Endothelial cell of umbilical vein (primary cell): Measurements from ENCODE around the gene DYRK1B. TPM values are rescaled to one million over a fixed set of nuclear protein-coding genes. Genes with fewer than 3 reads are reported as not detected.

Experiments
- BruUV-seq: library from RNA; stranded (reverse); fragments of 400-500 nt; replicated peaks from 2 replicates; lab custom pipeline; 2021; lab: Mats Ljungman, UMichigan
- CTCF ChIA-PET: fragments of 300-600, 350-600 bp; sonication (Branson Sonifier 250); formaldehyde crosslinking; loops from one replicate; lab custom pipeline; 2021; ENCODE audit warnings: antibody characterized with exemption, inconsistent platforms; lab: Charles Lee
- POLR2A ChIA-PET: fragments of 300-600, 350-600 bp; sonication (Branson Sonifier 250); formaldehyde crosslinking; loops from one replicate; lab custom pipeline; 2021; ENCODE audit warnings: antibody characterized with exemption, inconsistent platforms; lab: Charles Lee
- DNase-seq: peaks from one replicate; pipeline ENCODE4 v3.0.0-alpha.2; 2011; ENCODE audit warnings: low read depth, low spot score
- FAIRE-seq: peaks from 2 replicates; lab custom pipeline; 2011; peaks lifted over from hg19 to GRCh38; lab: Jason Lieb, UNC
- H2AFZ ChIP-seq: 2 replicates; pipeline ENCODE4 v1.6.0; 2012; ENCODE audit warnings: low read depth, low read length, control low read depth, inconsistent platforms
- H3K27ac ChIP-seq: 2 replicates; pipeline ENCODE4 v1.5.1; 2011; ENCODE audit warnings: low read depth, mild to moderate bottlenecking, control low read depth, low read length, moderate library complexity; ENCODE audit not compliant: insufficient read depth
- H3K27me3 ChIP-seq, 2 experiments: 2 replicates each; pipeline versions ENCODE4 v1.6.0 to v1.6.1; 2011; ENCODE audit warnings: low read length in 2 of 2, mixed read lengths in 1 of 2; ENCODE audit not compliant: control insufficient read depth in 2 of 2, insufficient read depth in 2 of 2
- H3K36me3 ChIP-seq, 2 experiments: 2 replicates in 1 of 2; 3 replicates in 1 of 2; pipeline ENCODE4 v1.5.1; 2011; ENCODE audit warnings: low read length in 2 of 2, mild to moderate bottlenecking in 1 of 2, moderate library complexity in 1 of 2; ENCODE audit not compliant: control insufficient read depth in 2 of 2, insufficient read depth in 2 of 2; ENCODE audit errors: extremely low read depth in 1 of 2
- H3K4me1 ChIP-seq: 3 replicates; pipeline ENCODE4 v1.5.1; 2011; ENCODE audit warnings: mild to moderate bottlenecking, low read length; ENCODE audit not compliant: control insufficient read depth, insufficient read depth; ENCODE audit errors: extremely low read depth
- H3K4me2 ChIP-seq: 2 replicates; pipeline ENCODE4 v1.6.1; 2011; ENCODE audit warnings: low read length, control low read depth, mixed read lengths; ENCODE audit not compliant: insufficient read depth
- H3K4me3 ChIP-seq, 3 experiments: fragments of 200-600 bp in 1 of 3; sonication (generic), shearing (Covaris generic) in 1 of 3; replicated peaks in 1 of 3; 2 replicates each; pipeline ENCODE4 v1.5.1; 2011 to 2016; ENCODE audit warnings: control low read depth in 3 of 3, low read length in 3 of 3, mild to moderate bottlenecking in 2 of 3, inconsistent platforms in 1 of 3, low read depth in 1 of 3, moderate library complexity in 1 of 3; ENCODE audit not compliant: insufficient read depth in 1 of 3
- H3K79me2 ChIP-seq: 2 replicates; pipeline ENCODE4 v1.6.0; 2012; ENCODE audit warnings: low read length, inconsistent platforms; ENCODE audit not compliant: control insufficient read depth, insufficient read depth
- H3K9ac ChIP-seq: replicated peaks from 2 replicates; pipeline ENCODE3; 2011; ENCODE audit warnings: low read length, control low read depth; ENCODE audit not compliant: insufficient read depth; ENCODE audit errors: extremely low read depth
- H3K9me1 ChIP-seq: replicated peaks from 3 replicates; pipeline ENCODE4 v1.6.0; 2011; ENCODE audit warnings: mild to moderate bottlenecking, low read length; ENCODE audit not compliant: control insufficient read depth, insufficient read depth; ENCODE audit errors: extremely low read depth
- H3K9me3 ChIP-seq: replicated peaks from 2 replicates; pipeline ENCODE4 v1.5.1; 2012; ENCODE audit warnings: low read length, inconsistent platforms; ENCODE audit not compliant: control insufficient read depth, insufficient read depth
- H4K20me1 ChIP-seq: replicated peaks from 2 replicates; pipeline ENCODE3; 2011; ENCODE audit warnings: mild to moderate bottlenecking, low read length; ENCODE audit not compliant: control insufficient read depth, insufficient read depth; ENCODE audit errors: extremely low read depth
- CTCF ChIP-seq, 2 donors: IDR thresholded peaks; 1 replicate in 1 of 2; 2 replicates in 1 of 2; pipeline ENCODE4 v1.5.1; 2011; ENCODE audit warnings: low read length in 2 of 2, mild to moderate bottlenecking in 2 of 2, moderate library complexity in 2 of 2, control low read depth in 1 of 2, inconsistent platforms in 1 of 2, low read depth in 1 of 2; ENCODE audit not compliant: insufficient read depth in 1 of 2; ENCODE audit errors: extremely low read depth in 1 of 2
- EZH2 ChIP-seq: IDR thresholded peaks from 2 replicates; pipeline ENCODE4 v1.6.1; 2012; ENCODE audit warnings: borderline replicate concordance, low read depth, mild to moderate bottlenecking, moderate library complexity, low read length, inconsistent platforms; ENCODE audit not compliant: severe bottlenecking
- FOS ChIP-seq: IDR thresholded peaks from 2 replicates; pipeline ENCODE4 v1.6.1; 2011; ENCODE audit warnings: mild to moderate bottlenecking, low read length, moderate library complexity, borderline replicate concordance; ENCODE audit not compliant: insufficient read depth
- GATA2 ChIP-seq: IDR thresholded peaks from 2 replicates; pipeline ENCODE4 v1.7.0; 2011; ENCODE audit warnings: low read depth, mild to moderate bottlenecking, moderate library complexity, mixed read lengths, low read length; ENCODE audit not compliant: insufficient read length, insufficient read depth
- JUN ChIP-seq: IDR thresholded peaks from 2 replicates; pipeline ENCODE4 v1.6.1; 2011; ENCODE audit warnings: borderline replicate concordance, low read depth; ENCODE audit not compliant: insufficient read length, insufficient read depth
- MAX ChIP-seq: IDR thresholded peaks from 2 replicates; pipeline ENCODE4 v1.6.1; 2011; ENCODE audit not compliant: insufficient read depth, insufficient read length
- MYC ChIP-seq: IDR thresholded peaks from one replicate; pipeline ENCODE4 v1.6.1; 2011; ENCODE audit warnings: mild to moderate bottlenecking, low read depth, low read length
- POLR2A ChIP-seq: IDR thresholded peaks from 2 replicates; pipeline ENCODE4 v1.6.1; 2012; ENCODE audit warnings: low read depth, mild to moderate bottlenecking, control low read depth, low read length
- POLR2AphosphoS5 ChIP-seq: IDR thresholded peaks from 2 replicates; pipeline ENCODE4 v1.6.1; 2012; ENCODE audit warnings: low read depth, mild to moderate bottlenecking, control low read depth, low read length, moderate library complexity; ENCODE audit not compliant: insufficient read depth
- dilution Hi-C: fragments of 300-500 bp; cut with MboI; formaldehyde crosslinking; loops from one replicate; pipeline ENCODE4 v1.15.0; 2019; ENCODE audit warnings: low sequenced_read_pairs; ENCODE audit not compliant: extremely low pct_ligation_motif_present
- intact Hi-C: fragments of 100-400 bp; cut with micrococcal nuclease; formaldehyde crosslinking; loops from one replicate; pipeline ENCODE4 v1.10.0; 2022
- polyA plus RNA-seq, 4 experiments: library from polyadenylated mRNA; depleted of rRNA in 3 of 4; stranded (reverse) in 3 of 4; unstranded in 1 of 4; fragments of >200 nt; gene quantifications; 2 replicates each; pipeline versions ENCODE4 v1.2.1 to v1.2.3, GENCODE V29; 2011 to 2012; ENCODE audit warnings: missing spikeins in 1 of 4
- total RNA-seq: library from RNA; stranded (reverse); gene quantifications from 2 replicates; pipeline ENCODE4 v1.2.3, GENCODE V29; 2021

The DYRK1B gene
- total and polyA plus RNA-seq, 2 donors (not counting 3 experiments of a cell fraction or from before 2014, with no cell fraction given): 17.7 to 30.8 TPM

- H3K36me3 ChIP-seq: peaks cover 4 to 27% of the 10 kb centered on the region in 2 experiments
- H3K9me1 ChIP-seq: no peaks in the 10 kb centered on the region
- H3K4me3 ChIP-seq: no peak overlapping the region
- peak overlapping the region; percentile 23 for H3K4me2 ChIP-seq
- no peaks in the 10 kb centered on the region for H3K27me3 ChIP-seq
- TF ChIP-seq POLR2A (no peak), EZH2 (no peak), MYC (no peak), FOS (no peak), MAX (no peak), POLR2AphosphoS5 (no peak), CTCF (IDR thresholded peaks at IDR 0.05; ENCODE audit: extremely low read depth in 1 of 2, insufficient read depth in 1 of 2, low read depth in 1 of 2, low read length in 2 of 2) (no peak), GATA2 (no peak), JUN (no peak)
- no peaks in the 10 kb centered on the region for H3K79me2 ChIP-seq
- no peak overlapping the region for H3K9ac ChIP-seq
- H3K4me1 ChIP-seq: peaks cover 11% of the 10 kb centered on the region
- FAIRE-seq: no peak
- no peaks in the 10 kb centered on the region for H4K20me1 ChIP-seq
- ChIA-PET POLR2A (interaction anchor here (1.4 kb wide), 1 partner anchor 9 kb away, joined by 6 read pairs; the partner anchor contains the start of gene DYRK1B), CTCF (interaction anchor here (1.0 kb wide), 1 partner anchor 9 kb away, joined by 3 read pairs; the partner anchor contains the start of gene DYRK1B)
- no peak for DNase-seq
- no peak overlapping the region for H3K27ac ChIP-seq
- BruUV-seq: no TSS peak
- H2AFZ ChIP-seq: peak overlapping the region; percentile 54
- intact Hi-C loops (no loop called here), dilution Hi-C loops (no loop called here)
- H3K9me3 ChIP-seq: no peaks in the 10 kb centered on the region
Measured at GRCh38 chr19:39825093-39825463, 8.9 kb downstream of the DYRK1B start.
